Neural progenitor cell (in vitro differentiated cells): ENCODE results near the gene DNASE2.

Experiments
- CTCF ChIP-seq: fragments of 200-600 bp; sonication (generic); IDR thresholded peaks from 2 replicates; pipeline ENCODE4 v1.5.1; 2017; ENCODE audit warnings: antibody characterized with exemption, mild to moderate bottlenecking
- EZH2 ChIP-seq: fragments of 200-600 bp; sonication (generic); IDR thresholded peaks from 2 replicates; pipeline ENCODE4 v1.6.1; 2017; ENCODE audit warnings: antibody characterized with exemption, mild to moderate bottlenecking, moderate library complexity
- EZH2phosphoT487 ChIP-seq: fragments of 200-600 bp; sonication (generic); IDR thresholded peaks from 2 replicates; pipeline ENCODE4 v1.6.1; 2017; ENCODE audit warnings: antibody characterized with exemption

DNA sequence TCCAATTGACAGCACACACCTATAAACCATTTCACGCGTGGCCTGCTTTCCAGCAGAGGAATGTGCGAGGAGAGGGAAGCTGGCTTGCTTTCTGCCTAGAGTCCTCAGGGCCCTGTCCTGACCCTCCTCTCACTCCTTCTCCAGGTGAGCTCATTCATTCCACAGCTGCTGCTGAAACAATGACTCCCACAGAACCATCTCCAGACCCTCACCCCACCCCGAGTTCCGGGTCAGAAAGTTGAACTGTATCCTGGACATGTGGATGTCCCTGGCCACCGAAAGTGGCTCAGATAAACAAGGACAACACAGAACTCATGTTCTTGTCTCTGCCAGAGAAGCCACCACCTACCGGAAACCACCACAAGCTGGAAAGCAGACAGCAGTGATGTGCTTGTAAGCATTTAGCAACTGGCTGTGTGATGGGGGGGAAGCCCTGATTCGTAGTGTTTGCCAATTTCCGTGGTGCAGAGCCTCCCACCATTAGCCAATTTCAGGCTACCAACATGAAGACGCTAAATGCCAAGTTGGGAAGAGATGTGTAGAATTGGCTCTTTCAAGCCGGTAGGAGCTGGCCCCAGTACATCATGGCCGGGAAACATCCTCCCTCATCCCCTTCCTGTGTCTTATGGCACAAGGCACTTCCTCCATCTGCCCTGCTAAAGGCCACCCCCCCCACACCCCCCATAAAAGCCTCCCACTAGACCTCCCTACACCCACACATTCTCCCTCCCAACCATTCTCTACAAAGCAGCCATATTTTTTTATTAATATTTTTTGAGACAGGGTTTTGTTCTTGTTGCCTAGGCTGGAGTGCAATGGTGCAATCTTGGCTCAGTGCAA is 32.8 kb upstream of the DNASE2 start:
- no peak for TF ChIP-seq CTCF
- TF ChIP-seq EZH2phosphoT487 = no peak
- TF ChIP-seq EZH2 = no peak
